ENCODE data around the gene RREB1.

GRCh38 chr6:7104752-7105151 lies 3.0 kb upstream of the RREB1 start:
- TF ChIP-seq, protein P1, sequence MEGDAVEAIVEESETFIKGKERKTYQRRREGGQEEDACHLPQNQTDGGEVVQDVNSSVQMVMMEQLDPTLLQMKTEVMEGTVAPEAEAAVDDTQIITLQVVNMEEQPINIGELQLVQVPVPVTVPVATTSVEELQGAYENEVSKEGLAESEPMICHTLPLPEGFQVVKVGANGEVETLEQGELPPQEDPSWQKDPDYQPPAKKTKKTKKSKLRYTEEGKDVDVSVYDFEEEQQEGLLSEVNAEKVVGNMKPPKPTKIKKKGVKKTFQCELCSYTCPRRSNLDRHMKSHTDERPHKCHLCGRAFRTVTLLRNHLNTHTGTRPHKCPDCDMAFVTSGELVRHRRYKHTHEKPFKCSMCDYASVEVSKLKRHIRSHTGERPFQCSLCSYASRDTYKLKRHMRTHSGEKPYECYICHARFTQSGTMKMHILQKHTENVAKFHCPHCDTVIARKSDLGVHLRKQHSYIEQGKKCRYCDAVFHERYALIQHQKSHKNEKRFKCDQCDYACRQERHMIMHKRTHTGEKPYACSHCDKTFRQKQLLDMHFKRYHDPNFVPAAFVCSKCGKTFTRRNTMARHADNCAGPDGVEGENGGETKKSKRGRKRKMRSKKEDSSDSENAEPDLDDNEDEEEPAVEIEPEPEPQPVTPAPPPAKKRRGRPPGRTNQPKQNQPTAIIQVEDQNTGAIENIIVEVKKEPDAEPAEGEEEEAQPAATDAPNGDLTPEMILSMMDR (optimal IDR thresholded peaks at IDR 0.05 in 1 of 3, IDR thresholded peaks at IDR 0.05 in 1 of 3, conservative IDR thresholded peaks at IDR 0.05 in 1 of 3; ENCODE audit: extremely low read depth in 1 of 3, insufficient read depth in 2 of 3, low read length in 3 of 3): no peak
- TF ChIP-seq EZH2 (IDR thresholded peaks at IDR 0.05; ENCODE audit: low read length): no peak

Measured in keratinocyte (primary cell).